DND-41 (cell line): ENCODE results near the gene BCL2L11.

ENCODE experiments used
- EZH2 ChIP-seq: IDR thresholded peaks from 3 replicates; pipeline ENCODE4 v1.6.1; 2012; ENCODE audit warnings: borderline replicate concordance, low read depth, mild to moderate bottlenecking, moderate library complexity, low read length, inconsistent platforms; ENCODE audit not compliant: severe bottlenecking
- TF ChIP-seq, protein P1 (sequence below): IDR thresholded peaks from 2 replicates; pipeline ENCODE4 v1.5.1; 2012; ENCODE audit warnings: borderline replicate concordance, low read length, moderate library complexity, mild to moderate bottlenecking; ENCODE audit not compliant: poor library complexity, severe bottlenecking; ENCODE audit errors: extremely low read depth

DNA sequence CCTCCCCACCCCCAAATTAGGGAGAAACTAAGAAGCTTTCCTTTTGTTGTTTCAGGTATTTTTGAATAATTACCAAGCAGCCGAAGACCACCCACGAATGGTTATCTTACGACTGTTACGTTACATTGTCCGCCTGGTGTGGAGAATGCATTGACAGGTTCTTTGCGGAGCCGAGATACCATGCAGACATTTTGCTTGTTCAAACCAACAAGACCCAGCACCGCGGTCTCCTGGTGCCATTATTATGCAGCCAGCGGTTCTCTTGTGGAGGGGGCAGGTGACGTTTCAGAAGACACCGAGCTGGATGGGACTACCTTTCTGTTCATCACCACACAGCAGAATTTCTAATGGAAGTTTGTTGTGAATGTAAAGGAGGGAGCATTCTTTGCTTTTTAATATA is 43.4 kb downstream of the BCL2L11 start:
- no peak for TF ChIP-seq EZH2
- TF ChIP-seq, protein P1, sequence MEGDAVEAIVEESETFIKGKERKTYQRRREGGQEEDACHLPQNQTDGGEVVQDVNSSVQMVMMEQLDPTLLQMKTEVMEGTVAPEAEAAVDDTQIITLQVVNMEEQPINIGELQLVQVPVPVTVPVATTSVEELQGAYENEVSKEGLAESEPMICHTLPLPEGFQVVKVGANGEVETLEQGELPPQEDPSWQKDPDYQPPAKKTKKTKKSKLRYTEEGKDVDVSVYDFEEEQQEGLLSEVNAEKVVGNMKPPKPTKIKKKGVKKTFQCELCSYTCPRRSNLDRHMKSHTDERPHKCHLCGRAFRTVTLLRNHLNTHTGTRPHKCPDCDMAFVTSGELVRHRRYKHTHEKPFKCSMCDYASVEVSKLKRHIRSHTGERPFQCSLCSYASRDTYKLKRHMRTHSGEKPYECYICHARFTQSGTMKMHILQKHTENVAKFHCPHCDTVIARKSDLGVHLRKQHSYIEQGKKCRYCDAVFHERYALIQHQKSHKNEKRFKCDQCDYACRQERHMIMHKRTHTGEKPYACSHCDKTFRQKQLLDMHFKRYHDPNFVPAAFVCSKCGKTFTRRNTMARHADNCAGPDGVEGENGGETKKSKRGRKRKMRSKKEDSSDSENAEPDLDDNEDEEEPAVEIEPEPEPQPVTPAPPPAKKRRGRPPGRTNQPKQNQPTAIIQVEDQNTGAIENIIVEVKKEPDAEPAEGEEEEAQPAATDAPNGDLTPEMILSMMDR: no peak
